ENCODE data around the gene ARMCX2.

GRCh38 chrX:101691835-101692234, 32.2 kb upstream of the ARMCX2 start:
- TF ChIP-seq POLR2A (IDR thresholded peaks at IDR 0.05; ENCODE audit: low read length) (no peak), GATA1 (IDR thresholded peaks at IDR 0.05; ENCODE audit: low read depth, low read length) (no peak)
